ENCODE data around the gene S100A12. TPM values are rescaled to one million over a fixed set of nuclear protein-coding genes. Genes with fewer than 3 reads are reported as not detected.

The S100A12 gene
- total RNA-seq, 2 experiments from 2014 or later, result 4.0 to 5.5 TPM

DNA sequence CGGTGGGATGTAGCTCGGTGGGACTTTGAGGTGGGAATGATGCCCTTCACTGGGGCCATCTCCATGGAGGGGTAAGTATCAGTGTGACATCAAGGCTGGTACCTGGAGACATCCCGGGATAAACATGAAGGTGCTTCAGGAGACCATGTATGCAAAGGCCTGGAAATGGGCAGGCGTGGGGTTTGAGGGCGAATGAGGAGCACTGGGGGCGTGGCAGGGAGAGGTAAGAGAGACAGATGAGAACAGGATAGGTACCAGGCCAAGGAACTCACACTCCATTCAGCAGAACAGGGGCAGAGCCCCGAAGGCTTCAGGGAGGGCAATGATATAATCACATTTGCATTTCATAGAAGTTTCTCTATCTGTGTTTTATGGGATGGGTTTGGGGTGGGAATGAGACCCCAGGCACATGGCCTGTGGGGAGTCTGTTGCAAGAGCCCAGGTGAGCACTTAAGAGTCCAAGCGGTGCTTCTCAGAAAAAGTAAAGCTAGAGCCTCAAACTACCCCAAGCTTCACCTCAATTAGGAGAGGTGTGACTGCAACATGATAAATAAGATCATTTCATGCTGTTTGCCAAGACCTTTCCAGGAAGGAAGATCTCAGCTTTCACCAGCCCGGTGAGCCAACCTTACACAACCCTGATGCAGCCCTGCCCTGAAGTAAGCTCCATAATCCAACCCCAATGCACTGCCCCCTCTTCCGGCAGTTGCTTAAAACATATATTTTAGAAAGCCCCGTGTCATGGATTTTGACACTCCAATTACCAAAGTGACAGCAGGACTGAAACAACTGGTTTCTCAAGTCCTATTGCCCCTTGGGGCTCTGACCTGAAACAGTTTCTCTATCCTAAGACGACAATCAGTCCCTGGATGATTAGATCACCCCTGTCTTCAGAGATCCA is 10.4 kb downstream of the S100A12 start:
- Mint-ChIP-seq H3K4me1 (ENCODE audit: low read depth) (no peaks in the 10 kb centered on the region), H3K27ac (no peak overlapping the region), H3K4me3 (no peak overlapping the region), H3K9me3 (no peaks in the 10 kb centered on the region), H3K27me3 (no peaks in the 10 kb centered on the region), H3K36me3 (ENCODE audit: low read depth) (no peaks in the 10 kb centered on the region)
- no peak for ATAC-seq (ENCODE audit: poor library complexity)
- no peak for DNase-seq
- no peak overlapping the region for H3K27ac ChIP-seq (ENCODE audit: low read depth in 1 of 2, low read length in 2 of 2)
- no peak for TF ChIP-seq CTCF (IDR thresholded peaks at IDR 0.05)
- no peaks in the 10 kb centered on the region for H3K4me1 ChIP-seq (ENCODE audit: insufficient read depth, low read length)
- no peaks in the 10 kb centered on the region for H3K27me3 ChIP-seq (ENCODE audit: control insufficient read depth in 1 of 2, insufficient read depth in 2 of 2, low read length in 2 of 2)
- no peak overlapping the region for H3K4me3 ChIP-seq (ENCODE audit: low read length)
- no peaks in the 10 kb centered on the region for H3K9me3 ChIP-seq (ENCODE audit: control insufficient read depth in 1 of 2, insufficient read depth in 1 of 2, low read length in 2 of 2)
- ChIA-PET POLR2A (no interaction called here), CTCF (interaction anchor here (0.7 kb wide), 1 partner anchor 13 kb away, joined by 3 read pairs; no protein-coding TSS in a partner anchor)
- intact Hi-C loops (cut with DNase I, micrococcal nuclease), result no loop called here
- H3K36me3 ChIP-seq (ENCODE audit: insufficient read depth, low read length), result no peaks in the 10 kb centered on the region

- Histone ChIP-seq H3K27ac (ENCODE audit: low read depth in 1 of 2, low read length in 2 of 2) (no peak overlapping the region), H3K4me3 (ENCODE audit: low read length) (no peak overlapping the region), H3K27me3 (ENCODE audit: control insufficient read depth in 1 of 2, insufficient read depth in 2 of 2, low read length in 2 of 2) (no peaks in the 10 kb centered on the region), H3K9me3 (ENCODE audit: control insufficient read depth in 1 of 2, insufficient read depth in 1 of 2, low read length in 2 of 2) (no peaks in the 10 kb centered on the region), H3K4me1 (ENCODE audit: insufficient read depth, low read length) (no peaks in the 10 kb centered on the region), H3K36me3 (ENCODE audit: insufficient read depth, low read length) (no peaks in the 10 kb centered on the region)
- peak in 2 of 14 experiments; percentile 31 to 33 for DNase-seq
- ATAC-seq (ENCODE audit: poor library complexity), result no peak
- Mint-ChIP-seq H3K9me3 (no peaks in the 10 kb centered on the region), H3K27ac (no peak overlapping the region), H3K4me1 (ENCODE audit: low read depth) (no peaks in the 10 kb centered on the region), H3K4me3 (no peak overlapping the region), H3K36me3 (ENCODE audit: low read depth) (no peaks in the 10 kb centered on the region), H3K27me3 (no peaks in the 10 kb centered on the region)
- TF ChIP-seq CTCF (IDR thresholded peaks at IDR 0.05), result no peak
- CTCF ChIA-PET, result no interaction called here
- POLR2A ChIA-PET, result no interaction called here
- intact Hi-C loops (cut with DNase I, micrococcal nuclease), result no loop called here
Measured at GRCh38 chr1:153364156-153364555, 11.3 kb downstream of the S100A12 start.

DNA sequence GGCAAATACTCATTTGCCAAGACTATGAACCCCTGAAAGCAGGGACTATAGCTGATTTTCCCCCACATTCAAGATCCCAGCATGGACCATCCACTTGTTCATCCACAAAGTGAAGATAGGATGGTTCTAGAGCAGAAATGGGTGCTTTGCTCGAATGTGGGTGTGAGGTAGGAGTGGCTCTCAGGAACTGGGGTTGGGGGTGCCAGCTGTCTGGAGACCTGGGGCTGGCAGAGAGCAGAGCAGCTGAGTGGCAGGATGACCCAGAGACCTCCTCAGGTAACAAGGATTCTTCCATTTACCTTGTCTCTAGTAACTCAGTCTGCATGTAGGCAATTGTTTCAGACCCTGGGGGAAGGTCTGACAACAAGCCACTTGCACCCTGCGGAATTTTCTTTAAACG is 11.8 kb downstream of the S100A12 start:
- Mint-ChIP-seq H3K27ac (no peak overlapping the region), H3K4me1 (ENCODE audit: low read depth) (no peaks in the 10 kb centered on the region), H3K9me3 (no peaks in the 10 kb centered on the region), H3K27me3 (no peaks in the 10 kb centered on the region), H3K36me3 (ENCODE audit: low read depth) (no peaks in the 10 kb centered on the region), H3K4me3 (no peak overlapping the region)
- no peak overlapping the region for H3K27ac ChIP-seq (ENCODE audit: low read depth in 1 of 2, low read length in 2 of 2)
- intact Hi-C loops (cut with DNase I, micrococcal nuclease), result no loop called here
- ChIA-PET CTCF (no interaction called here), POLR2A (no interaction called here)
- no peaks in the 10 kb centered on the region for H3K27me3 ChIP-seq (ENCODE audit: control insufficient read depth in 1 of 2, insufficient read depth in 2 of 2, low read length in 2 of 2)
- H3K36me3 ChIP-seq (ENCODE audit: insufficient read depth, low read length), result no peaks in the 10 kb centered on the region
- H3K9me3 ChIP-seq (ENCODE audit: control insufficient read depth in 1 of 2, insufficient read depth in 1 of 2, low read length in 2 of 2), result no peaks in the 10 kb centered on the region
- no peak for ATAC-seq (ENCODE audit: poor library complexity)
- peaks cover 1% of the 10 kb centered on the region for H3K4me1 ChIP-seq (ENCODE audit: insufficient read depth, low read length)
- no peak for DNase-seq
- no peak for TF ChIP-seq CTCF (IDR thresholded peaks at IDR 0.05)
- H3K4me3 ChIP-seq (ENCODE audit: low read length), result no peak overlapping the region

All from CD4-positive, alpha-beta T cell (primary cell).